Heart left ventricle (tissue), 16 donors: ENCODE results near the gene ROBO1. TPM values are rescaled to one million over a fixed set of nuclear protein-coding genes. Genes with fewer than 3 reads are reported as not detected.

Experiments
- ATAC-seq, 4 donors: fragments of 200-7000 bp; cut with Tn5 transposase; one replicate each; pipeline ENCODE4 v1.9.1; 2020 to 2022; ENCODE audit warnings: moderate library complexity in 4 of 4, mild to moderate bottlenecking in 3 of 4, moderate number of reproducible peaks in 1 of 4
- DNase-seq, 5 donors: peaks; one replicate each; pipeline ENCODE4 v3.0.0-alpha.2; 2020
- H3K27ac ChIP-seq, 12 donors: fragments of 200-600 bp; sonication (generic) in 4 of 12; one replicate each; pipeline versions ENCODE4 v1.5.0 to v1.8.0; 2016 to 2022; ENCODE audit warnings: mild to moderate bottlenecking in 2 of 12
- H3K27me3 ChIP-seq, 9 donors: fragments of 200-600 bp; sonication (generic) in 2 of 9; one replicate each; pipeline versions ENCODE4 v1.5.1 to v1.8.0; 2016 to 2022; ENCODE audit warnings: mild to moderate bottlenecking in 3 of 9
- H3K36me3 ChIP-seq, 9 donors: fragments of 200-600 bp; sonication (generic) in 2 of 9; one replicate each; pipeline versions ENCODE4 v1.5.0 to v1.8.0; 2018 to 2022; ENCODE audit warnings: mild to moderate bottlenecking in 2 of 9
- H3K4me1 ChIP-seq, 12 donors: fragments of 200-600 bp; sonication (generic) in 4 of 12; one replicate each; pipeline versions ENCODE4 v1.5.0 to v1.8.0; 2016 to 2022; ENCODE audit warnings: mild to moderate bottlenecking in 3 of 12
- H3K4me3 ChIP-seq, 12 donors: fragments of 200-600 bp; sonication (generic) in 4 of 12; one replicate each; pipeline versions ENCODE4 v1.5.0 to v1.8.0; 2017 to 2022; ENCODE audit warnings: mild to moderate bottlenecking in 9 of 12, moderate library complexity in 4 of 12
- H3K9me3 ChIP-seq, 12 donors: fragments of 200-600 bp; sonication (generic) in 4 of 12; one replicate each; pipeline versions ENCODE4 v1.5.0 to v1.8.0; 2016 to 2022; ENCODE audit warnings: mild to moderate bottlenecking in 1 of 12
- POLR2A ChIP-seq, 2 donors: fragments of 450-650 bp; IDR thresholded peaks; one replicate each; pipeline ENCODE4 v1.6.1; 2017; ENCODE audit warnings: antibody characterized with exemption in 2 of 2, mild to moderate bottlenecking in 2 of 2, moderate library complexity in 2 of 2
- WGBS, 4 donors: extraction: QIAGEN DNeasy Blood & Tissue Kit in 2 of 4; methylation state at CpG; one replicate each; pipeline versions ENCODE4 v1.1.5 to v1.1.7; 2013 to 2018; 5-methylcytosine and 5-hydroxymethylcytosine counted together
- intact Hi-C, 10 donors: fragments of 100-400 bp; cut with DNase I; formaldehyde crosslinking; loops; one replicate each; pipeline versions ENCODE4 v1.11.1 to v1.14.2; 2022
- polyA plus RNA-seq, 2 donors: library from polyadenylated mRNA; stranded (reverse); fragments of 200-250 nt; gene quantifications; one replicate each; pipeline ENCODE4 v1.2.3, GENCODE V29; 2013
- total RNA-seq, 9 donors: library from RNA; depleted of rRNA in 2 of 9; stranded (reverse); fragments of >200 nt in 2 of 9; fragmentation: NEBNext Ultra II Directional in 3 of 9; extraction: Animal tissue kit (Norgen Biotek cat#: 25700) in 3 of 9; gene quantifications; one replicate each; pipeline versions ENCODE4 v1.1.0 to v1.2.4, GENCODE V29; 2016 to 2023
- TF ChIP-seq, protein P1 (sequence below), 12 donors: fragments of 200-600 bp; sonication (generic) in 4 of 12; IDR thresholded peaks; one replicate each; pipeline versions ENCODE4 v1.5.0 to v1.8.0; 2018 to 2022; ENCODE audit warnings: antibody characterized with exemption in 12 of 12, mild to moderate bottlenecking in 5 of 12
- donor health status: ischemic (EF 13 %, LVEDD 7.1; RV severe dilation, severe dysfunction).
- donor health status: healthy with polysubstance abuse.
- donor health status: DM: no; HTN: yes; CAD: no.
- donor health status: DM: no; HTN: no; CAD: no.
- donor health status: ischemic (EF 25% LVEDD 6.9; RV normal size, moderate dysfunction).
- donor health status: ischemic (EF 25% LVEDD 5.7; RV mildly dilated, moderate dysfunction).
- donor health status: healthy.
- donor health status: DM: yes; HTN: yes; CAD: no.
- donor health status: ischemic (EF 35%, LVEDD 5.7; RV mildly dilated, moderate dysfunction).
- donor health status: nonischemic (EF 11% LVEDD 7.7; RV severe dilation, severe dysfunction).
- donor health status: DM: yes; HTN: yes; CAD: no.
- donor health status: PGD.
- donor health status: ischemic (EF 29% LVEDD 5.4; RV normal size, mild dysfunction).
- donor health status: nonischemic (EF 23%, LVEDD 6.1; RV moderate dilation, normal function).

The ROBO1 gene
- total and polyA plus RNA-seq, 11 donors = 1.4 to 14.8 (median 5.7) TPM

DNA sequence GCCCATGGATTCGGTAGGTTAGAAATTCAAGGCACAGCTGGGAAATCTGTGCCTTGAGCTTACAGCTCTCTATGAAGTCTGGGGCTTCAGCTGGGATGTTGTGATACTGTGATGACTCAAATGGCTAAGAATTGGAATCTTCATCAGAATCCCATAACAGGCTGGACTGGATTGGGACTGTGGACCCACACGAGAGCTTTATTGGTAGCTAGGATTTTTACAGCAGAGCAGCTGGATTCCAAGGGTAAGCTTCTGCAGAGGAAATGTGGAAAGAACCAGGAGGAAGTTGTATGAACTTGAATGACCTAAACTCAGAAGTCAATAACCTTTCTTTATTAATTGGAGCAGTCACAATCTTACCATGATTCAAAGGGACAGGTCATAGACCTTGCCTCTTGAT lies 1187.1 kb downstream of the ROBO1 start:
- DNase-seq (no peak), ATAC-seq (no peak)
- no peak overlapping the region for H3K27ac ChIP-seq
- H3K9me3 ChIP-seq = no peaks in the 10 kb centered on the region
- H3K36me3 ChIP-seq = no peaks in the 10 kb centered on the region
- WGBS, 4 donors = 74 to 81% (median 77%) methylated on average over 2 of the region's 2 CpGs
- H3K4me1 ChIP-seq = no peaks in the 10 kb centered on the region
- H3K4me3 ChIP-seq = no peak overlapping the region
- no peak for TF ChIP-seq POLR2A (IDR thresholded peaks at IDR 0.05)
- TF ChIP-seq, protein P1, sequence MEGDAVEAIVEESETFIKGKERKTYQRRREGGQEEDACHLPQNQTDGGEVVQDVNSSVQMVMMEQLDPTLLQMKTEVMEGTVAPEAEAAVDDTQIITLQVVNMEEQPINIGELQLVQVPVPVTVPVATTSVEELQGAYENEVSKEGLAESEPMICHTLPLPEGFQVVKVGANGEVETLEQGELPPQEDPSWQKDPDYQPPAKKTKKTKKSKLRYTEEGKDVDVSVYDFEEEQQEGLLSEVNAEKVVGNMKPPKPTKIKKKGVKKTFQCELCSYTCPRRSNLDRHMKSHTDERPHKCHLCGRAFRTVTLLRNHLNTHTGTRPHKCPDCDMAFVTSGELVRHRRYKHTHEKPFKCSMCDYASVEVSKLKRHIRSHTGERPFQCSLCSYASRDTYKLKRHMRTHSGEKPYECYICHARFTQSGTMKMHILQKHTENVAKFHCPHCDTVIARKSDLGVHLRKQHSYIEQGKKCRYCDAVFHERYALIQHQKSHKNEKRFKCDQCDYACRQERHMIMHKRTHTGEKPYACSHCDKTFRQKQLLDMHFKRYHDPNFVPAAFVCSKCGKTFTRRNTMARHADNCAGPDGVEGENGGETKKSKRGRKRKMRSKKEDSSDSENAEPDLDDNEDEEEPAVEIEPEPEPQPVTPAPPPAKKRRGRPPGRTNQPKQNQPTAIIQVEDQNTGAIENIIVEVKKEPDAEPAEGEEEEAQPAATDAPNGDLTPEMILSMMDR (IDR thresholded peaks at IDR 0.05) = no peak
- intact Hi-C loops = no loop called here
- H3K27me3 ChIP-seq = no peaks in the 10 kb centered on the region

DNA sequence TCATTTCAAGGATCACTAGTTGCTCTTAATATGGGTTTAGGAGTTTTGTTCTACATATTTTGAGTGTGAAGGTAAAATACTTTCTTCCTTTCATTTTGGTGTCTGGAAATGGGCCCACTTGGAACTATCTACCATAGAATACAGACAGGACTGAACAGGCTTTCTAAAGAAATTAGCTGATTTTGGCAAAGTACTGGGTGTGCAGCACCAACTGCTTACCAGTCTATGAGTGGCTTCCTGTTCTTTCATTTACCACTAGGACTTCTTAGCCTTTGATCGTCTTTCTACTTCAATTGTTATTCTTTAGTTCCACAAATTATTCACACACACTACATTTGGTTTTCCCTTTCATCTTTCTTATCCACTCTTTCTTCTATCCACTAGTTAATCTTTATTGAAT lies 1196.3 kb downstream of the ROBO1 start:
- Histone ChIP-seq H3K27me3 (no peaks in the 10 kb centered on the region), H3K4me3 (no peak overlapping the region), H3K9me3 (no peaks in the 10 kb centered on the region), H3K4me1 (no peaks in the 10 kb centered on the region), H3K27ac (no peak overlapping the region), H3K36me3 (no peaks in the 10 kb centered on the region)
- TF ChIP-seq POLR2A (IDR thresholded peaks at IDR 0.05) = no peak
- TF ChIP-seq, protein P1 (IDR thresholded peaks at IDR 0.05) = no peak
- 72 to 93% (median 84%) methylated on average over 1 of the region's 1 CpG for WGBS, 4 donors
- ATAC-seq (no peak), DNase-seq (no peak)
- intact Hi-C loops = no loop called here

DNA sequence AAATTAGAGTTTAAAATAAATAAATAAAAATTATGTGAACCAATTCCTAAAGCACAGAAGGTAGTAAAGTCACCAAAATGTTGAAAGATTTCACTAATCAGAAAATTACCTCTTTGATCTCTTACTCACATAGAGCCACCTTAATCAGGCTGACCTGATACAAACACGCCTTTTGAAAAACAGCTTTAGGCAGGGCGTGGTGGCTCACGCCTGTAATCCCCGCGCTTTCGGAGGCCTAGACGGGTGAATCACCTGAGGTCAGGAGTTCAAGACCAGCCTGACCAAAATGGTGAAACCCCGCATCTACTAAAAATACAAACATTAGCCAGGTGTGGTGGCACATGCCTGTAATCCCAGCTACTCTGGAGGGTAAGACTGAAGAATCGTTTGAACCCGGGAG lies 1197.3 kb downstream of the ROBO1 start:
- H3K36me3 ChIP-seq = no peaks in the 10 kb centered on the region
- intact Hi-C loops = no loop called here
- H3K4me3 ChIP-seq = no peak overlapping the region
- H3K27ac ChIP-seq = no peak overlapping the region
- H3K4me1 ChIP-seq = no peaks in the 10 kb centered on the region
- H3K9me3 ChIP-seq = no peaks in the 10 kb centered on the region
- ATAC-seq (no peak), DNase-seq (no peak)
- WGBS, 4 donors = 89 to 96% (median 94%) methylated on average over 10 of the region's 10 CpGs
- H3K27me3 ChIP-seq = no peaks in the 10 kb centered on the region
- TF ChIP-seq POLR2A (IDR thresholded peaks at IDR 0.05) = no peak
- TF ChIP-seq, protein P1 (IDR thresholded peaks at IDR 0.05) = no peak

DNA sequence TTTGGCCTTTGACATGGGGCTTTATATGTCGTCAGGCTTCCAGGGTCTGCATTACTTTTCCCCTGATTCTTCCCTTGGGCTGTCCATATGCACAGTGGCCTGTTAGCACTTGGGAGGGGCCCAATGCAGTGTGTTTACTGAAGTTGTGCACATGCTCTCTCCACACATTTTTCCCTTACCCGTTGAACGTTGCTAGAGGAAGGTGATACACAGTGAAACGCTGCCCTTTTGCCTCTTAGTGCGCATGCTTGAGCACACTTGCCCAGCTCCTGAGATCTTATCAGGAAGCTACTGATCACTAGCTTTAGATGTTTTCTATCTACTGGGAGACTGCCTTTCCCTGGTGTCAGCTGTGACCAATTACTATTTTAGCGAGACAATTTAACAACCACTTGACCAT lies 1198.0 kb downstream of the ROBO1 start:
- no peaks in the 10 kb centered on the region for H3K36me3 ChIP-seq
- peaks cover 0 to 4% (median 0%) of the 10 kb centered on the region in 12 donors for H3K9me3 ChIP-seq
- H3K27ac ChIP-seq = no peak overlapping the region
- no peaks in the 10 kb centered on the region for H3K27me3 ChIP-seq
- no peak for TF ChIP-seq POLR2A (IDR thresholded peaks at IDR 0.05)
- TF ChIP-seq, protein P1 (IDR thresholded peaks at IDR 0.05) = no peak
- 61 to 73% (median 69%) methylated on average over 6 of the region's 6 CpGs for WGBS, 4 donors
- no peak for ATAC-seq
- intact Hi-C loops = no loop called here
- H3K4me3 ChIP-seq = no peak overlapping the region
- H3K4me1 ChIP-seq = no peaks in the 10 kb centered on the region
- DNase-seq = no peak
